B cell (primary cell): ENCODE measurements around the gene TPRG1L. TPM values are rescaled to one million over a fixed set of nuclear protein-coding genes. Genes with fewer than 3 reads are reported as not detected.

Experiments
- ATAC-seq: fragments of 200-7000 bp; cut with Tn5 transposase; one replicate; pipeline ENCODE4 v1.10.0; 2021; ENCODE audit warnings: low read depth, mild to moderate bottlenecking, moderate number of reproducible peaks, moderate library complexity
- CTCF ChIA-PET: fragments of 350-600 bp; sonication (Branson Sonifier 250); formaldehyde crosslinking; loops from one replicate; lab custom pipeline; 2021; ENCODE audit warnings: antibody characterized with exemption, inconsistent platforms; lab: Charles Lee
- POLR2A ChIA-PET: fragments of 350-600 bp; sonication (Branson Sonifier 250); formaldehyde crosslinking; loops from one replicate; lab custom pipeline; 2021; ENCODE audit warnings: antibody characterized with exemption; lab: Charles Lee
- DNase-seq: peaks from one replicate; pipeline ENCODE4 v3.0.0; 2013
- H2AFZ ChIP-seq: 2 replicates; pipeline ENCODE4 v1.6.1; 2012; ENCODE audit warnings: mild to moderate bottlenecking, low read depth, low read length; ENCODE audit not compliant: insufficient read depth, poor library complexity, severe bottlenecking
- H3K27ac ChIP-seq, 2 donors: 1 replicate in 1 of 2; 2 replicates in 1 of 2; pipeline ENCODE4 v1.5.1; 2012 to 2013; ENCODE audit warnings: low read length in 2 of 2, mild to moderate bottlenecking in 2 of 2, moderate library complexity in 1 of 2
- H3K27me3 ChIP-seq, 4 experiments: fragments of 200-600 bp in 1 of 4; sonication (generic) in 1 of 4; replicated peaks in 1 of 4; 1 replicate in 2 of 4; 2 replicates in 2 of 4; pipeline versions ENCODE4 v1.6.1 to v1.7.0; 2013 to 2016; ENCODE audit warnings: low read length in 3 of 4, mild to moderate bottlenecking in 2 of 4, mixed read lengths in 1 of 4, moderate library complexity in 1 of 4; ENCODE audit not compliant: insufficient read depth in 4 of 4, control insufficient read depth in 3 of 4; ENCODE audit errors: control extremely low read depth in 1 of 4
- H3K36me3 ChIP-seq, 2 experiments: replicated peaks in 1 of 2; 1 replicate in 1 of 2; 2 replicates in 1 of 2; pipeline versions ENCODE4 v1.6.1 to v1.7.1; 2013; ENCODE audit warnings: low read length in 1 of 2; ENCODE audit not compliant: insufficient read depth in 2 of 2, control insufficient read depth in 1 of 2; ENCODE audit errors: control extremely low read depth in 1 of 2, extremely low read depth in 1 of 2
- H3K4me1 ChIP-seq, 2 donors: fragments of 200-600 bp in 1 of 2; sonication (generic) in 1 of 2; 1 replicate in 1 of 2; 2 replicates in 1 of 2; pipeline versions ENCODE4 v1.5.1 to v1.6.1; 2013 to 2017; ENCODE audit warnings: low read length in 2 of 2; ENCODE audit not compliant: control insufficient read depth in 2 of 2, insufficient read depth in 2 of 2
- H3K4me2 ChIP-seq: replicated peaks from 2 replicates; pipeline ENCODE3; 2012; ENCODE audit warnings: mild to moderate bottlenecking, low read depth, low read length; ENCODE audit not compliant: poor library complexity, severe bottlenecking
- H3K4me3 ChIP-seq, 5 experiments: fragments of 200-600 bp in 1 of 5; sonication (generic) in 1 of 5; 1 replicate in 3 of 5; 2 replicates in 2 of 5; pipeline versions ENCODE4 v1.5.1 to v1.7.0; 2011 to 2016; ENCODE audit warnings: low read length in 4 of 5, mild to moderate bottlenecking in 4 of 5, low read depth in 2 of 5, control low read depth in 1 of 5, moderate library complexity in 1 of 5; ENCODE audit not compliant: insufficient read depth in 1 of 5; ENCODE audit errors: control extremely low read depth in 1 of 5, extremely low read depth in 1 of 5
- H3K79me2 ChIP-seq: fragments of 200-600 bp; sonication (generic); one replicate; pipeline ENCODE4 v1.6.0; 2016; ENCODE audit warnings: low read length; ENCODE audit not compliant: control insufficient read depth, insufficient read depth
- H3K9ac ChIP-seq: fragments of 200-600 bp; sonication (generic); 2 replicates; pipeline ENCODE4 v1.6.1; 2017; ENCODE audit warnings: mild to moderate bottlenecking, low read length, moderate library complexity
- H3K9me3 ChIP-seq, 3 donors: one replicate each; pipeline versions ENCODE4 v1.6.1 to v1.7.1; 2013; ENCODE audit warnings: low read length in 2 of 3; ENCODE audit not compliant: control insufficient read depth in 2 of 3, insufficient read depth in 1 of 3; ENCODE audit errors: control extremely low read depth in 1 of 3
- H4K20me1 ChIP-seq: 2 replicates; pipeline ENCODE4 v1.6.0; 2012; ENCODE audit warnings: mild to moderate bottlenecking, low read length; ENCODE audit not compliant: insufficient read depth, control insufficient read depth, poor library complexity, severe bottlenecking
- H3K27ac Mint-ChIP-seq: one replicate; pipeline ENCODE4 v1.8.0; 2021; ENCODE audit warnings: mixed read lengths
- H3K27me3 Mint-ChIP-seq: one replicate; pipeline ENCODE4 v1.8.0; 2021; ENCODE audit warnings: mixed read lengths
- H3K4me1 Mint-ChIP-seq: one replicate; pipeline ENCODE4 v1.8.0; 2021; ENCODE audit warnings: mixed read lengths
- H3K4me3 Mint-ChIP-seq: one replicate; pipeline ENCODE4 v1.8.0; 2021; ENCODE audit warnings: mixed read lengths
- H3K9me3 Mint-ChIP-seq: one replicate; pipeline ENCODE4 v1.8.0; 2022; ENCODE audit warnings: mixed read lengths; ENCODE audit not compliant: insufficient read depth
- CTCF ChIP-seq: fragments of 200-600 bp; IDR thresholded peaks from one replicate; pipeline ENCODE4 v1.8.0; 2022; ENCODE audit warnings: antibody characterized with exemption, mild to moderate bottlenecking
- EZH2 ChIP-seq: IDR thresholded peaks from 2 replicates; pipeline ENCODE4 v1.6.1; 2012; ENCODE audit warnings: borderline replicate concordance, low read depth, mild to moderate bottlenecking, moderate library complexity, low read length; ENCODE audit not compliant: insufficient read depth, poor library complexity, severe bottlenecking
- WGBS: methylation state at CpG from one replicate; pipeline ENCODE4 v1.1.5; 2013; ENCODE audit warnings: missing lambda C conversion rate; ENCODE audit not compliant: insufficient coverage; 5-methylcytosine and 5-hydroxymethylcytosine counted together
- intact Hi-C: fragments of 100-400 bp; cut with micrococcal nuclease; formaldehyde crosslinking; loops from one replicate; pipeline ENCODE4 v1.10.0; 2022
- polyA plus RNA-seq: library from polyadenylated mRNA; depleted of rRNA; stranded (reverse); fragments of >200 nt; gene quantifications from 2 replicates; pipeline ENCODE4 v1.2.3, GENCODE V29; 2012
- total RNA-seq, 2 donors: library from RNA; stranded (reverse); fragments of 120-200 nt in 1 of 2; gene quantifications; 1 replicate in 1 of 2; 2 replicates in 1 of 2; pipeline versions ENCODE4 v1.2.3 to v1.2.4, GENCODE V29; 2013 to 2022

The TPRG1L gene
- total and polyA plus RNA-seq, 2 donors (not counting 1 experiment from before 2014, with no cell fraction given): 19.5 to 48.6 TPM

GRCh38 chr1:3656450-3657095 is 31.8 kb downstream of the TPRG1L start:
- Mint-ChIP-seq H3K27me3 (peaks cover 56% of the 10 kb centered on the region), H3K4me1 (peaks cover 21% of the 10 kb centered on the region), H3K27ac (peak overlapping the region; percentile 29), H3K4me3 (peak overlapping the region; percentile 73), H3K9me3 (no peaks in the 10 kb centered on the region)
- 86% methylated on average over 11 of the region's 13 CpGs for WGBS
- peaks cover 28 to 29% of the 10 kb centered on the region in 2 donors for H3K4me1 ChIP-seq
- H3K27ac ChIP-seq: no peak overlapping the region
- peaks cover 0 to 36% (median 21%) of the 10 kb centered on the region in 4 experiments for H3K27me3 ChIP-seq
- no peaks in the 10 kb centered on the region for H4K20me1 ChIP-seq
- H3K4me2 ChIP-seq: peak overlapping the region; percentile 32
- peak overlapping the region; percentile 44 for H3K9ac ChIP-seq
- no peak overlapping the region for H2AFZ ChIP-seq
- H3K79me2 ChIP-seq: no peaks in the 10 kb centered on the region
- DNase-seq (peak; percentile 23), ATAC-seq (no peak)
- ChIA-PET CTCF (interaction anchor here (1.0 to 3.2 kb wide), 5 partner anchors 9 to 68 kb away, joined by 3 to 10 read pairs (median 4); no protein-coding TSS in a partner anchor), POLR2A (interaction anchor here (1.0 to 1.1 kb wide), 2 partner anchors 8 to 10 kb away, joined by 3 to 12 read pairs; no protein-coding TSS in a partner anchor)
- no peaks in the 10 kb centered on the region for H3K36me3 ChIP-seq
- H3K4me3 ChIP-seq: peak overlapping the region in 2 of 5 experiments; percentile 27 to 28
- intact Hi-C loops: loop anchor here (1.0 to 10.0 kb wide), 2 partner anchors 10 to 248 kb away; partner anchors contain the start of gene C1orf174
- TF ChIP-seq CTCF: no peak
- TF ChIP-seq EZH2: no peak
- H3K9me3 ChIP-seq: peaks cover 0 to 15% (median 0%) of the 10 kb centered on the region in 3 donors

GRCh38 chr1:3657096-3657475 is 32.3 kb downstream of the TPRG1L start:
- H3K9me3 Mint-ChIP-seq: no peaks in the 10 kb centered on the region
- 53% methylated on average over 6 of the region's 6 CpGs for WGBS
- intact Hi-C loops: loop anchor here (10.0 kb wide), 1 partner anchor 248 kb away; the partner anchor contains the start of gene C1orf174

More at GRCh38 chr1:3657096-3657475, 32.3 kb downstream of the TPRG1L start:
- ChIA-PET CTCF (interaction anchor here (1.4 to 3.2 kb wide), 2 partner anchors 12 to 67 kb away, joined by 3 to 10 read pairs; no protein-coding TSS in a partner anchor), POLR2A (no interaction called here)
- H2AFZ ChIP-seq: no peak overlapping the region
- no peaks in the 10 kb centered on the region for H3K79me2 ChIP-seq
- Mint-ChIP-seq H3K4me3 (no peak overlapping the region), H3K27me3 (peaks cover 56% of the 10 kb centered on the region), H3K4me1 (peaks cover 21% of the 10 kb centered on the region), H3K27ac (peak overlapping the region; percentile 29)
- H3K27me3 ChIP-seq: peaks cover 0 to 32% (median 19%) of the 10 kb centered on the region in 4 experiments
- DNase-seq (no peak), ATAC-seq (no peak)
- peaks cover 23 to 24% of the 10 kb centered on the region in 2 donors for H3K4me1 ChIP-seq
- H3K4me2 ChIP-seq: no peak overlapping the region
- H3K36me3 ChIP-seq: no peaks in the 10 kb centered on the region
- peaks cover 0 to 12% (median 0%) of the 10 kb centered on the region in 3 donors for H3K9me3 ChIP-seq
- H3K4me3 ChIP-seq: no peak overlapping the region
- H3K9ac ChIP-seq: no peak overlapping the region
- no peak overlapping the region for H3K27ac ChIP-seq
- H4K20me1 ChIP-seq: no peaks in the 10 kb centered on the region
- no peak for TF ChIP-seq CTCF
- TF ChIP-seq EZH2: no peak
